Right lobe of liver (tissue), 4 donors: ENCODE data around the gene C6orf52.

Source experiments
- POLR2A ChIP-seq: fragments of 450-650 bp; IDR thresholded peaks from one replicate; pipeline ENCODE4 v1.6.1; 2017; ENCODE audit warnings: antibody characterized with exemption, mild to moderate bottlenecking
- TF ChIP-seq, protein P1 (sequence below), 4 donors: fragments of 200-600 bp in 3 of 4; fragments of 450-650 bp in 1 of 4; IDR thresholded peaks; one replicate each; pipeline versions ENCODE4 v1.5.1 to v1.8.0; 2016 to 2022; ENCODE audit warnings: antibody characterized with exemption in 4 of 4, mild to moderate bottlenecking in 2 of 4
- donor health status: DM: no; HTN: no; CAD: no.
- donor health status: DM: no; HTN: no; CAD: no.
- donor health status: DM: no; HTN: yes; CAD: no.

DNA sequence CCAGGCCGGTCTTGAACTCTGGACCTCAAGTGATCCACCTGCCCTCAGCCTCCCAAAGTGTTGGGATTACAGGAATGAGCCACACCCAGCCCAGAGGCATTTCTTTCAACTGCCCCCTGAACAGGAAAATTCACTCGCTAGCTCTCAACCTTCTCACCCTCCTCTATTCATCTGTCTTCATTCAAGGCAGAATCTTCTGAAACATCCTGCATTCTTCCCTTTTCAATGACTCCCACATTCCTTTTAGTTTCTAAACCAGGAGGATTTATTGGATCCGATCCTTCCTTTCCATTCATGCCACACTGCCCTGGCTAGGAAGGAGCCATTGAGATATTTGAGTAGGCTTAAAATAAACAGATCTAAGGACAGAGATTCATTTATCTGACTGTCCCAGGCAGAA is 52.9 kb downstream of the C6orf52 start:
- TF ChIP-seq, protein P1, sequence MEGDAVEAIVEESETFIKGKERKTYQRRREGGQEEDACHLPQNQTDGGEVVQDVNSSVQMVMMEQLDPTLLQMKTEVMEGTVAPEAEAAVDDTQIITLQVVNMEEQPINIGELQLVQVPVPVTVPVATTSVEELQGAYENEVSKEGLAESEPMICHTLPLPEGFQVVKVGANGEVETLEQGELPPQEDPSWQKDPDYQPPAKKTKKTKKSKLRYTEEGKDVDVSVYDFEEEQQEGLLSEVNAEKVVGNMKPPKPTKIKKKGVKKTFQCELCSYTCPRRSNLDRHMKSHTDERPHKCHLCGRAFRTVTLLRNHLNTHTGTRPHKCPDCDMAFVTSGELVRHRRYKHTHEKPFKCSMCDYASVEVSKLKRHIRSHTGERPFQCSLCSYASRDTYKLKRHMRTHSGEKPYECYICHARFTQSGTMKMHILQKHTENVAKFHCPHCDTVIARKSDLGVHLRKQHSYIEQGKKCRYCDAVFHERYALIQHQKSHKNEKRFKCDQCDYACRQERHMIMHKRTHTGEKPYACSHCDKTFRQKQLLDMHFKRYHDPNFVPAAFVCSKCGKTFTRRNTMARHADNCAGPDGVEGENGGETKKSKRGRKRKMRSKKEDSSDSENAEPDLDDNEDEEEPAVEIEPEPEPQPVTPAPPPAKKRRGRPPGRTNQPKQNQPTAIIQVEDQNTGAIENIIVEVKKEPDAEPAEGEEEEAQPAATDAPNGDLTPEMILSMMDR (IDR thresholded peaks at IDR 0.05) = no peak
- no peak for TF ChIP-seq POLR2A
